Astrocyte (in vitro differentiated cells and primary cell): ENCODE results near the gene EXD2. TPM values are rescaled to one million over a fixed set of nuclear protein-coding genes. Genes with fewer than 3 reads are reported as not detected.

Source experiments
- DNase-seq: peaks from one replicate; pipeline ENCODE4 v3.0.0-alpha.2; 2010; ENCODE audit warnings: low read depth
- FAIRE-seq: peaks from 2 replicates; lab custom pipeline; 2011; peaks lifted over from hg19 to GRCh38; lab: Jason Lieb, UNC
- H2AFZ ChIP-seq: 2 replicates; pipeline ENCODE4 v1.6.0; 2012; ENCODE audit warnings: low read depth, low read length, inconsistent platforms
- H3K27ac ChIP-seq: 2 replicates; pipeline ENCODE4 v1.5.1; 2011; ENCODE audit warnings: low read depth, low read length, inconsistent platforms
- H3K27me3 ChIP-seq: 2 replicates; pipeline ENCODE4 v1.6.0; 2011; ENCODE audit warnings: low read length, inconsistent platforms; ENCODE audit not compliant: insufficient read depth
- H3K36me3 ChIP-seq: 2 replicates; pipeline ENCODE4 v1.5.1; 2011; ENCODE audit warnings: low read length, inconsistent platforms; ENCODE audit not compliant: insufficient read depth
- H3K4me1 ChIP-seq: 2 replicates; pipeline ENCODE4 v1.5.1; 2011; ENCODE audit warnings: low read length, inconsistent platforms; ENCODE audit not compliant: insufficient read depth
- H3K4me2 ChIP-seq: 2 replicates; pipeline ENCODE4 v1.6.0; 2012; ENCODE audit warnings: low read length, inconsistent platforms
- H3K4me3 ChIP-seq: 2 replicates; pipeline ENCODE4 v1.5.1; 2011; ENCODE audit warnings: low read depth, mild to moderate bottlenecking, low read length, inconsistent platforms; ENCODE audit not compliant: insufficient read depth
- H3K79me2 ChIP-seq: 2 replicates; pipeline ENCODE4 v1.6.0; 2012; ENCODE audit warnings: mild to moderate bottlenecking, low read length, inconsistent platforms; ENCODE audit not compliant: insufficient read depth
- H3K9ac ChIP-seq: 2 replicates; pipeline ENCODE4 v1.6.0; 2012; ENCODE audit warnings: mild to moderate bottlenecking, low read length, inconsistent platforms
- H3K9me3 ChIP-seq: 2 replicates; pipeline ENCODE4 v1.5.1; 2012; ENCODE audit warnings: low read depth, mild to moderate bottlenecking, low read length, inconsistent platforms; ENCODE audit not compliant: insufficient read depth
- H4K20me1 ChIP-seq: 2 replicates; pipeline ENCODE4 v1.6.0; 2012; ENCODE audit warnings: low read length, inconsistent platforms; ENCODE audit not compliant: insufficient read depth
- H3K27ac Mint-ChIP-seq: one replicate; pipeline ENCODE4 v1.8.0; 2021; ENCODE audit warnings: mild to moderate bottlenecking, mixed read lengths; ENCODE audit not compliant: unreplicated experiment
- H3K27me3 Mint-ChIP-seq: one replicate; pipeline ENCODE4 v1.8.0; 2021; ENCODE audit warnings: low read depth, mixed read lengths; ENCODE audit not compliant: unreplicated experiment
- H3K36me3 Mint-ChIP-seq: one replicate; pipeline ENCODE4 v1.8.0; 2021; ENCODE audit warnings: low read depth, mixed read lengths; ENCODE audit not compliant: unreplicated experiment
- H3K4me1 Mint-ChIP-seq: one replicate; pipeline ENCODE4 v1.8.0; 2021; ENCODE audit warnings: low read depth, mixed read lengths; ENCODE audit not compliant: unreplicated experiment
- H3K4me3 Mint-ChIP-seq: one replicate; pipeline ENCODE4 v1.8.0; 2021; ENCODE audit warnings: mild to moderate bottlenecking, moderate library complexity, mixed read lengths; ENCODE audit not compliant: unreplicated experiment
- H3K9me3 Mint-ChIP-seq: one replicate; pipeline ENCODE4 v1.8.0; 2021; ENCODE audit warnings: mild to moderate bottlenecking, mixed read lengths; ENCODE audit not compliant: unreplicated experiment
- EZH2 ChIP-seq: IDR thresholded peaks from 2 replicates; pipeline ENCODE4 v1.6.1; 2012; ENCODE audit warnings: mild to moderate bottlenecking, low read length, inconsistent platforms; ENCODE audit not compliant: insufficient read depth
- total RNA-seq: library from RNA; stranded (reverse); gene quantifications from 2 replicates; pipeline ENCODE4 v1.2.1, GENCODE V29; 2021
- TF ChIP-seq, protein P1 (sequence below): IDR thresholded peaks from 2 replicates; pipeline ENCODE4 v1.5.1; 2011; ENCODE audit warnings: low read depth, mild to moderate bottlenecking, inconsistent platforms, low read length, moderate library complexity; ENCODE audit not compliant: insufficient read depth

Gene EXD2
- total RNA-seq, 1 donor from 2014 or later: 30.7 TPM

DNA sequence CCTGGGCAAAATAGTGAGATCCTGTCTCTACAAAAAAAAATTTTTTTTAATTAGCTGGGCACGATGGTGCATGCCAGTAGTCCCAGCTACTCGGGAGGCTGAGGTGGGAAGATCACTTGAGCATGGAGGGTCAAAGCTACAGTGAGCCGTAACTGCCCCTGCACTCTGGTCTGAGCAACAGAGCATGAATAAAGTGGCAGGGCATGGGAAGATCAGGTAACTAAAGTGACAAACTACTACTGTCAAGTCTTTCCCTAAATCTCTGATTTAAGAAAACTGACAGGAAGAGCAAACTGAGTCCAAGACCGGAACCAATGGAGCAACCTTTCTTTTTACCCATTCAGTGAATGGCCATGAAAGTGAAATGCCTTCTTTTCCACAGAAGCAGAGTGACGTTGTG is 49.2 kb upstream of the EXD2 start:
- Mint-ChIP-seq H3K36me3 (peaks cover 2% of the 10 kb centered on the region), H3K27me3 (no peaks in the 10 kb centered on the region), H3K27ac (no peak overlapping the region), H3K4me1 (peaks cover 15% of the 10 kb centered on the region), H3K4me3 (no peak overlapping the region), H3K9me3 (no peaks in the 10 kb centered on the region)
- no peak for DNase-seq
- Histone ChIP-seq H4K20me1 (peaks cover 82% of the 10 kb centered on the region), H3K4me1 (peaks cover 14% of the 10 kb centered on the region), H3K4me2 (no peak overlapping the region), H2AFZ (no peak overlapping the region), H3K27ac (no peak overlapping the region), H3K9me3 (no peaks in the 10 kb centered on the region), H3K79me2 (peaks cover 78% of the 10 kb centered on the region), H3K9ac (no peak overlapping the region), H3K4me3 (no peak overlapping the region), H3K36me3 (no peaks in the 10 kb centered on the region), H3K27me3 (no peaks in the 10 kb centered on the region)
- TF ChIP-seq, protein P1, sequence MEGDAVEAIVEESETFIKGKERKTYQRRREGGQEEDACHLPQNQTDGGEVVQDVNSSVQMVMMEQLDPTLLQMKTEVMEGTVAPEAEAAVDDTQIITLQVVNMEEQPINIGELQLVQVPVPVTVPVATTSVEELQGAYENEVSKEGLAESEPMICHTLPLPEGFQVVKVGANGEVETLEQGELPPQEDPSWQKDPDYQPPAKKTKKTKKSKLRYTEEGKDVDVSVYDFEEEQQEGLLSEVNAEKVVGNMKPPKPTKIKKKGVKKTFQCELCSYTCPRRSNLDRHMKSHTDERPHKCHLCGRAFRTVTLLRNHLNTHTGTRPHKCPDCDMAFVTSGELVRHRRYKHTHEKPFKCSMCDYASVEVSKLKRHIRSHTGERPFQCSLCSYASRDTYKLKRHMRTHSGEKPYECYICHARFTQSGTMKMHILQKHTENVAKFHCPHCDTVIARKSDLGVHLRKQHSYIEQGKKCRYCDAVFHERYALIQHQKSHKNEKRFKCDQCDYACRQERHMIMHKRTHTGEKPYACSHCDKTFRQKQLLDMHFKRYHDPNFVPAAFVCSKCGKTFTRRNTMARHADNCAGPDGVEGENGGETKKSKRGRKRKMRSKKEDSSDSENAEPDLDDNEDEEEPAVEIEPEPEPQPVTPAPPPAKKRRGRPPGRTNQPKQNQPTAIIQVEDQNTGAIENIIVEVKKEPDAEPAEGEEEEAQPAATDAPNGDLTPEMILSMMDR: no peak
- no peak for TF ChIP-seq EZH2
- no peak for FAIRE-seq

DNA sequence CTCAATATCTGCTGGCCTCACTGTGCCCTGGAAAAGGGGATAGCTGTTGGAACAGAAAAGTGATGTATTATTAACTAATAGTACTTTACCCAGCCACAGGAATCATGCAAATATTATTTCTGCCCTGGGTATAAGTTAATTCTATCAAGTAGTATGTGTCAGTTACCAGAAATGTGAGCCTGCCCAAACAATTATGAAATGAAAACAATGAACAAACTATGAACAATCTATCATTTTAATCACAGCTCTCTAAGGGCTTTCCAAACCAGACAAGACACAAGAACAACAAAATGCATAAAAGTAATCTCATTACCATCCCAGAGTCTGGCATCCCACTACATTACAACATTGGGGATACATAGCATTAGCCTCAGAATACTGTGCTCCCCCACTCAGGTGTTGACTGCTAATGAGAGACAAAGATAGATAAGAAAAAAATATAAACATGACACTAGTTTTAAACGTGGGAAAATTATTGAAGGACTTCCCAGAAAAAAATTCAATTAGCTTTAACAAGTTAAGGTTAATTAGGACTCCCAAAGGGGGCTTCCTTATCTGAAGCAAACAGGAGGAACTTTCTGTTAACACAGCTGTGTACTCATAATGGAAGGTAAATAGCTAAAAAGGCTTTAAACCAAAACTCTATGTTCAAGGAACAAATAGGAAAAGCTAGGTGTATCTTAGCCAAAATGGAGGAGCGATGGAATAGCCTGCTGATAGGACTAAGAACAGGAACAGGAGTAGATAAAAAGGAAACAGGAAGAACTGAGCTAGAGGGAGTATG is 41.6 kb upstream of the EXD2 start:
- TF ChIP-seq, protein P1: no peak
- no peak for TF ChIP-seq EZH2
- DNase-seq (no peak), FAIRE-seq (no peak)
- Mint-ChIP-seq H3K4me1 (peaks cover 29% of the 10 kb centered on the region), H3K4me3 (peak overlapping the region; percentile 96), H3K9me3 (no peaks in the 10 kb centered on the region), H3K27me3 (no peaks in the 10 kb centered on the region), H3K36me3 (peaks cover 8% of the 10 kb centered on the region), H3K27ac (peak overlapping the region; percentile 22)
- Histone ChIP-seq H3K9ac (peak overlapping the region; percentile 33), H3K27me3 (no peaks in the 10 kb centered on the region), H4K20me1 (peaks cover 60% of the 10 kb centered on the region), H3K27ac (no peak overlapping the region), H3K4me3 (no peak overlapping the region), H2AFZ (no peak overlapping the region), H3K4me1 (peaks cover 21% of the 10 kb centered on the region), H3K4me2 (peak overlapping the region; percentile 19), H3K79me2 (peaks cover 78% of the 10 kb centered on the region), H3K36me3 (peaks cover 4% of the 10 kb centered on the region), H3K9me3 (no peaks in the 10 kb centered on the region)
